Stimulated activated CD8-positive, alpha-beta memory T cell treated with anti-CD3 and anti-CD28 coated beads, Interleukin-4, amount 100 ng/mL, for 4 hours (primary cell): ENCODE data around the gene ANP32E.

Source experiments
- DNase-seq, 2 donors: peaks; one replicate each; pipeline ENCODE4 v3.0.0-alpha.2; 2020; ENCODE audit warnings: low read depth in 2 of 2, low spot score in 1 of 2

The ANP32E gene

GRCh38 chr1:150171801-150172200 is 64.1 kb downstream of the ANP32E start:
- DNase-seq = no peak

GRCh38 chr1:150168960-150169601 is 66.8 kb downstream of the ANP32E start:
- no peak for DNase-seq
